Gastrocnemius medialis (tissue), 4 donors: ENCODE results near the gene RABL6.

Source experiments
- POLR2A ChIP-seq, 2 donors: fragments of 450-650 bp; IDR thresholded peaks; one replicate each; pipeline ENCODE4 v1.6.1; 2017; ENCODE audit warnings: antibody characterized with exemption in 2 of 2, mild to moderate bottlenecking in 2 of 2, moderate library complexity in 2 of 2
- TF ChIP-seq, protein P1 (sequence below), 5 experiments: fragments of 450-650 bp in 3 of 5; fragments of 200-600 bp in 2 of 5; sonication (generic) in 2 of 5; IDR thresholded peaks in 4 of 5; conservative IDR thresholded peaks in 1 of 5; 1 replicate in 4 of 5; 2 replicates in 1 of 5; pipeline ENCODE4 v1.5.1; 2016 to 2019; ENCODE audit warnings: antibody characterized with exemption in 5 of 5, mild to moderate bottlenecking in 3 of 5, moderate library complexity in 3 of 5

DNA sequence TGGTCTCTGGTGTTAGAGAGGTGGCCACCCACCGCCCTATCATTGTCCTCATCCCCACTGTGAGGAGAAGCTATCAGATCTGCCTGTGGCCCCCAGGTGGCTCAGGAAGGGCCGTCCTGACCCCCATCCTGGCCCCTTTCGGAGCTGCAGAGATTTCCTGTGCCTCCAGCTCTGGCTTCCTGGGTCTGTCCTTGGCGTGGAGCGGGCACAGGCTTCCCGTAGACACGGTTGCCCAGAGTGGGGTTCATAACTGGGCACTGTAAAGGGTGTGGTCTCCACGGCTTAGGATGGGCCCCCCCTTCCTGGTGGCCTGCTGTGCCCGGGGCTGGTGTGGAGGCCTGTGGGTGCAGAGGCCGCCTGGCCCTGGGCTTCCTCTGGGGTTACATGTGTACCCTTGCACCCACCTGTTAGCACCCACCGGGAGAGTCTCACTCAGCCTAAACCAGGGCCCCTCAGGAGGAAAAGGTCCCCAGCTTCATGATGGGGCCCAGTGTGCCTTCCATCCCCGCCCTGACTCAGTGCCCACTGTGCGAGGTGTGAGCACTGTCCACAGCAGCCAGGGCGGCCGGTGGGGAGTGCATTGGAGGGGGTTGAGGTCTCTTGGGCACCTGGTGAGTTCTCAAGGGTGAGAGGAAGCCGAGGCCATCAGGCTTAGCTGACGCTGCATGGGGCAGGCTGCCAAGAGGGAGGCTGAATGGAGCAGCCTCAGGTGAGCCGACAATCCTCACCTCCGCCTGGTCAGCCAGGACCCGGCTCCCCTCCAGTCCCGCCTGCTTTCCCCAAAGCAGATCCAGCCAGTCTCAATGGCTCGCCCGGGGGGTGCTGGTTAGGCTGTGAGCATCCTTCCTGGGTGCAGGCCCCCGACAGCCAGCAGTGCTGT, 19.2 kb downstream of the RABL6 start:
- TF ChIP-seq, protein P1, sequence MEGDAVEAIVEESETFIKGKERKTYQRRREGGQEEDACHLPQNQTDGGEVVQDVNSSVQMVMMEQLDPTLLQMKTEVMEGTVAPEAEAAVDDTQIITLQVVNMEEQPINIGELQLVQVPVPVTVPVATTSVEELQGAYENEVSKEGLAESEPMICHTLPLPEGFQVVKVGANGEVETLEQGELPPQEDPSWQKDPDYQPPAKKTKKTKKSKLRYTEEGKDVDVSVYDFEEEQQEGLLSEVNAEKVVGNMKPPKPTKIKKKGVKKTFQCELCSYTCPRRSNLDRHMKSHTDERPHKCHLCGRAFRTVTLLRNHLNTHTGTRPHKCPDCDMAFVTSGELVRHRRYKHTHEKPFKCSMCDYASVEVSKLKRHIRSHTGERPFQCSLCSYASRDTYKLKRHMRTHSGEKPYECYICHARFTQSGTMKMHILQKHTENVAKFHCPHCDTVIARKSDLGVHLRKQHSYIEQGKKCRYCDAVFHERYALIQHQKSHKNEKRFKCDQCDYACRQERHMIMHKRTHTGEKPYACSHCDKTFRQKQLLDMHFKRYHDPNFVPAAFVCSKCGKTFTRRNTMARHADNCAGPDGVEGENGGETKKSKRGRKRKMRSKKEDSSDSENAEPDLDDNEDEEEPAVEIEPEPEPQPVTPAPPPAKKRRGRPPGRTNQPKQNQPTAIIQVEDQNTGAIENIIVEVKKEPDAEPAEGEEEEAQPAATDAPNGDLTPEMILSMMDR (IDR thresholded peaks at IDR 0.05 in 4 of 5, conservative IDR thresholded peaks at IDR 0.05 in 1 of 5): no peak
- TF ChIP-seq POLR2A (IDR thresholded peaks at IDR 0.05): no peak
